A673 (cell line): Measurements from ENCODE around the gene HYDIN. TPM values are rescaled to one million over a fixed set of nuclear protein-coding genes. Genes with fewer than 3 reads are reported as not detected.

ENCODE experiments used
- BruUV-seq: library from RNA; stranded (reverse); fragments of 400-500 nt; replicated peaks from 2 replicates; lab custom pipeline; 2021; lab: Mats Ljungman, UMichigan
- CTCF ChIA-PET: fragments of 300-600 bp; sonication (Branson Sonifier 250); formaldehyde crosslinking; loops from one replicate; lab custom pipeline; 2022; ENCODE audit warnings: antibody characterized with exemption; lab: Charles Lee
- POLR2A ChIA-PET: fragments of 300-600 bp; sonication (Branson Sonifier 250); formaldehyde crosslinking; loops from one replicate; lab custom pipeline; 2022; ENCODE audit warnings: antibody characterized with exemption; ENCODE audit not compliant: low non-redundant PET; lab: Charles Lee
- DNase-seq: peaks from one replicate; pipeline ENCODE4 v3.0.0-alpha.2; 2015; ENCODE audit warnings: low spot score
- H3K27ac ChIP-seq: fragments of 200-600 bp; sonication (generic); 2 replicates; pipeline ENCODE4 v1.5.1; 2016; ENCODE audit warnings: mixed run types, low read depth, mild to moderate bottlenecking, mixed read lengths, antibody characterized with exemption, low read length; ENCODE audit not compliant: poor library complexity, severe bottlenecking
- H3K27me3 ChIP-seq: fragments of 200-600 bp; sonication (generic); replicated peaks from 2 replicates; pipeline ENCODE4 v1.6.1; 2017; ENCODE audit warnings: mixed run types, low read depth, mild to moderate bottlenecking, mixed read lengths, antibody characterized with exemption, low read length; ENCODE audit not compliant: insufficient read depth, poor library complexity
- H3K36me3 ChIP-seq: fragments of 200-600 bp; sonication (generic); 2 replicates; pipeline ENCODE4 v1.6.1; 2016; ENCODE audit warnings: mixed run types, mild to moderate bottlenecking, mixed read lengths, antibody characterized with exemption, low read length; ENCODE audit not compliant: insufficient read depth, poor library complexity, severe bottlenecking
- H3K4me1 ChIP-seq: fragments of 200-600 bp; sonication (generic); 2 replicates; pipeline ENCODE4 v1.6.1; 2017; ENCODE audit warnings: mixed run types, mild to moderate bottlenecking, mixed read lengths, antibody characterized with exemption, low read length; ENCODE audit not compliant: insufficient read depth, poor library complexity, severe bottlenecking
- H3K4me3 ChIP-seq: fragments of 200-600 bp; sonication (generic); 2 replicates; pipeline ENCODE4 v1.5.1; 2016; ENCODE audit warnings: low read depth, mixed run types, mild to moderate bottlenecking, mixed read lengths, low read length; ENCODE audit not compliant: poor library complexity, severe bottlenecking
- H3K9me3 ChIP-seq: fragments of 200-600 bp; sonication (generic); 2 replicates; pipeline ENCODE4 v1.6.1; 2016; ENCODE audit warnings: mixed run types, low read depth, mild to moderate bottlenecking, mixed read lengths, antibody characterized with exemption, low read length; ENCODE audit not compliant: poor library complexity, severe bottlenecking
- CTCF ChIP-seq: fragments of 300-800, 200-600 bp; sonication (generic); conservative IDR thresholded peaks from 2 replicates; pipeline ENCODE4 v1.5.1; 2017; ENCODE audit warnings: low read depth, mild to moderate bottlenecking, antibody characterized with exemption, low read length, moderate library complexity, mixed read lengths
- EZH2 ChIP-seq: fragments of 200-600 bp; sonication (generic); IDR thresholded peaks from 2 replicates; pipeline ENCODE4 v1.6.1; 2017; ENCODE audit warnings: borderline replicate concordance, low read depth, mild to moderate bottlenecking, mixed read lengths, antibody characterized with exemption, low read length; ENCODE audit not compliant: poor library complexity, severe bottlenecking
- intact Hi-C: fragments of 100-400 bp; cut with micrococcal nuclease; formaldehyde crosslinking; loops from one replicate; pipeline ENCODE4 v1.10.0; 2022; ENCODE audit not compliant: unreplicated experiment
- total RNA-seq: library from RNA; stranded (reverse); gene quantifications from 2 replicates; pipeline ENCODE4 v1.2.3, GENCODE V29; 2021

The HYDIN gene
- total RNA-seq, 1 experiment from 2014 or later, result not detected

- ChIA-PET CTCF (no interaction called here), POLR2A (no interaction called here)
- DNase-seq, result no peak
- no TSS peak for BruUV-seq
- Histone ChIP-seq H3K9me3 (no peaks in the 10 kb centered on the region), H3K27ac (no peak overlapping the region), H3K36me3 (peaks cover 13% of the 10 kb centered on the region), H3K4me1 (peaks cover 5% of the 10 kb centered on the region), H3K4me3 (no peak overlapping the region), H3K27me3 (no peaks in the 10 kb centered on the region)
- intact Hi-C loops, result no loop called here
- no peak for TF ChIP-seq CTCF
- TF ChIP-seq EZH2, result no peak
Measured at GRCh38 chr16:70782237-70782636, 448.3 kb downstream of the HYDIN start.

- CTCF ChIA-PET, result no interaction called here
- Histone ChIP-seq H3K9me3 (no peaks in the 10 kb centered on the region), H3K36me3 (peaks cover 13% of the 10 kb centered on the region), H3K4me1 (peaks cover 5% of the 10 kb centered on the region), H3K27ac (no peak overlapping the region), H3K27me3 (no peaks in the 10 kb centered on the region), H3K4me3 (no peak overlapping the region)
- POLR2A ChIA-PET, result no interaction called here
- DNase-seq, result no peak
- BruUV-seq, result no TSS peak
- intact Hi-C loops, result no loop called here
- no peak for TF ChIP-seq EZH2
- TF ChIP-seq CTCF, result no peak
Measured at GRCh38 chr16:70781800-70782199, 448.7 kb downstream of the HYDIN start.

- intact Hi-C loops, result no loop called here
- no peak for DNase-seq
- Histone ChIP-seq H3K9me3 (no peaks in the 10 kb centered on the region), H3K4me3 (no peak overlapping the region), H3K27me3 (no peaks in the 10 kb centered on the region), H3K27ac (no peak overlapping the region), H3K4me1 (peaks cover 5% of the 10 kb centered on the region), H3K36me3 (peaks cover 13% of the 10 kb centered on the region)
- ChIA-PET CTCF (no interaction called here), POLR2A (no interaction called here)
- BruUV-seq, result no TSS peak
- TF ChIP-seq EZH2 (no peak), CTCF (no peak)
Measured at GRCh38 chr16:70780546-70780945, 450.0 kb downstream of the HYDIN start.
